Dedifferentiated amniotic fluid mesenchymal stem cell (primary cell): ENCODE results near the gene RASGRP3.
"Not testable (repeated sequence)": the region's sequence is repeated elsewhere in the genome, so short reads cannot be mapped to it uniquely, and the experiment has no call there.

ENCODE experiments used
- DNase-seq: peaks from one replicate; pipeline ENCODE4 v3.0.0-alpha.2; 2016; ENCODE audit errors: extremely low spot score

Gene RASGRP3

GRCh38 chr2:33457556-33458247 is 18.7 kb upstream of the RASGRP3 start:
- DNase-seq = no peak

GRCh38 chr2:33458248-33458819 is 18.1 kb upstream of the RASGRP3 start:
- no peak for DNase-seq

- DNase-seq = no peak
Observed at GRCh38 chr2:33459745-33460144, 16.7 kb upstream of the RASGRP3 start.

- not testable (repeated sequence) for DNase-seq
Observed at GRCh38 chr2:33462512-33462911, 13.9 kb upstream of the RASGRP3 start.

- DNase-seq = no peak
Observed at GRCh38 chr2:33467413-33467812, 9.0 kb upstream of the RASGRP3 start.

- no peak for DNase-seq
Observed at GRCh38 chr2:33469238-33469637, 7.2 kb upstream of the RASGRP3 start.

- peak; percentile 86 for DNase-seq
Observed at GRCh38 chr2:33475224-33476130, 972 bp upstream of the RASGRP3 start.

GRCh38 chr2:33476793-33477190 is 343 bp downstream of the RASGRP3 start:
- DNase-seq = no peak

GRCh38 chr2:33477473-33478468 is 1.3 kb downstream of the RASGRP3 start:
- no peak for DNase-seq

- DNase-seq = no peak
Observed at GRCh38 chr2:33478968-33479731, 2.7 kb downstream of the RASGRP3 start.

- no peak for DNase-seq
Observed at GRCh38 chr2:33482518-33482917, 6.1 kb downstream of the RASGRP3 start.

GRCh38 chr2:33484042-33484621 is 7.7 kb downstream of the RASGRP3 start:
- peak; percentile 53 for DNase-seq

GRCh38 chr2:33485051-33485450 is 8.6 kb downstream of the RASGRP3 start:
- no peak for DNase-seq

- DNase-seq = no peak
Observed at GRCh38 chr2:33486544-33486943, 10.1 kb downstream of the RASGRP3 start.

- DNase-seq = no peak
Observed at GRCh38 chr2:33488178-33488690, 11.8 kb downstream of the RASGRP3 start.

GRCh38 chr2:33488715-33489540 is 12.5 kb downstream of the RASGRP3 start:
- no peak for DNase-seq

GRCh38 chr2:33489835-33490431 is 13.5 kb downstream of the RASGRP3 start:
- no peak for DNase-seq

- no peak for DNase-seq
Observed at GRCh38 chr2:33491441-33492084, 15.1 kb downstream of the RASGRP3 start.
